PFSK-1 (cell line): Measurements from ENCODE around the gene CACNA1A.

Source experiments
- FOXP2 ChIP-seq: optimal IDR thresholded peaks from 2 replicates; pipeline ENCODE3; 2011; ENCODE audit warnings: borderline replicate concordance, control low read depth, inconsistent platforms; ENCODE audit not compliant: insufficient read depth; ENCODE audit errors: extremely low read length, extremely low read depth
- POLR2AphosphoS5 ChIP-seq: IDR thresholded peaks from 2 replicates; pipeline ENCODE4 v1.6.1; 2012; ENCODE audit warnings: low read depth, mild to moderate bottlenecking, control low read depth, low read length, moderate library complexity
- REST ChIP-seq, 2 experiments: IDR thresholded peaks; 2 replicates each; pipeline versions ENCODE4 v1.6.1 to v1.8.0; 2011 to 2012; ENCODE audit warnings: low read depth in 2 of 2, low read length in 2 of 2, control low read depth in 1 of 2, inconsistent platforms in 1 of 2, mild to moderate bottlenecking in 1 of 2, moderate library complexity in 1 of 2; ENCODE audit not compliant: insufficient read depth in 1 of 2
- SIN3A ChIP-seq: IDR thresholded peaks from 2 replicates; pipeline ENCODE4 v1.6.1; 2012; ENCODE audit warnings: mild to moderate bottlenecking, low read length, moderate library complexity, borderline replicate concordance; ENCODE audit not compliant: insufficient read depth
- TAF1 ChIP-seq: IDR thresholded peaks from 2 replicates; pipeline ENCODE4 v1.6.1; 2012; ENCODE audit warnings: low read length, control low read depth, borderline replicate concordance; ENCODE audit not compliant: insufficient read depth

Gene CACNA1A

GRCh38 chr19:13169769-13170168, 336.5 kb downstream of the CACNA1A start:
- TF ChIP-seq FOXP2 = no peak
- TF ChIP-seq POLR2AphosphoS5 = no peak
- TF ChIP-seq TAF1 = no peak
- TF ChIP-seq REST (IDR thresholded peaks at IDR 0.05; ENCODE audit: insufficient read depth in 1 of 2, low read depth in 2 of 2, low read length in 2 of 2) = no peak
- TF ChIP-seq SIN3A = no peak

DNA sequence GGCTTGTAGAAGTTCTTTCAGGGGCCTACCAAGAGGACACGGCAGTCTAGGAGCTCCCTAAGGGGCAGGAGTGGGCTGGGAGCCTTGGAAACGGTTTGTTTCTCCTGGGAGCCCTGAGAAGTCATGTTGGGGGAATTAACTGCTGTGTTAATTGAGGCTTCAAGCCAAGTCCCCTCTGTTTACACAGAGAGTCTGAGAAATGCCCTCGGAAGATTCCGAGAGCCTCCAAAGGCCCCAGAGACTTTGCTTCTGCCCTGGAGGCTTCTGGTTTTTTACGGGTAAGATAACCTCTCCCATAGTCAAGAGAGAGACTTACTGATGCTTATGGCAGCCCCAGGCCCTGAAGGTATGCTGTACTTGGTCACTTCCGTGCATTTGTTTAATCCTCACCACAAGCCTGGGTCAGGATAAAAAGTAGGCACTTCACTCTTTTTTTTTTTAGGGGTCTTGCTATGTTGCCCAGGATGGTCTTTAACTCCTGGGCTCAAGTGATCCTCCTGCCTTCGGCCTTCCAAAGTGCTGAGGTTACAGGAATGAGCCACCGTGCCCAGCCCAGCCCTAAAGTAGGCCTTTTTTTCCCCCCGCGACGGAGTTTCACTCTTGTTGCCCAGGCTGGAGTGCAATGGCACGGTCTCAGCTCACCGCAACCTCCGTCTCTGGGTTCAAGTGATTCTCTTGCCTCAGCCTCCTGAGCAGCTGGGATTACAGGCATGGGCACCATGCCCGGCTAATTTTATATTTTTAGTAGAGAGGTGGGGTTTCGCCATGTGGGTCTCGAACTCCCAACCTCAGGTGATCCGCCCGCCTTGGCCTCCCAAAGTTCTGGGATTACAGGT, 340.9 kb downstream of the CACNA1A start:
- no peak for TF ChIP-seq SIN3A
- no peak for TF ChIP-seq REST (IDR thresholded peaks at IDR 0.05; ENCODE audit: insufficient read depth in 1 of 2, low read depth in 2 of 2, low read length in 2 of 2)
- TF ChIP-seq FOXP2 = no peak
- TF ChIP-seq TAF1 = no peak
- no peak for TF ChIP-seq POLR2AphosphoS5

DNA sequence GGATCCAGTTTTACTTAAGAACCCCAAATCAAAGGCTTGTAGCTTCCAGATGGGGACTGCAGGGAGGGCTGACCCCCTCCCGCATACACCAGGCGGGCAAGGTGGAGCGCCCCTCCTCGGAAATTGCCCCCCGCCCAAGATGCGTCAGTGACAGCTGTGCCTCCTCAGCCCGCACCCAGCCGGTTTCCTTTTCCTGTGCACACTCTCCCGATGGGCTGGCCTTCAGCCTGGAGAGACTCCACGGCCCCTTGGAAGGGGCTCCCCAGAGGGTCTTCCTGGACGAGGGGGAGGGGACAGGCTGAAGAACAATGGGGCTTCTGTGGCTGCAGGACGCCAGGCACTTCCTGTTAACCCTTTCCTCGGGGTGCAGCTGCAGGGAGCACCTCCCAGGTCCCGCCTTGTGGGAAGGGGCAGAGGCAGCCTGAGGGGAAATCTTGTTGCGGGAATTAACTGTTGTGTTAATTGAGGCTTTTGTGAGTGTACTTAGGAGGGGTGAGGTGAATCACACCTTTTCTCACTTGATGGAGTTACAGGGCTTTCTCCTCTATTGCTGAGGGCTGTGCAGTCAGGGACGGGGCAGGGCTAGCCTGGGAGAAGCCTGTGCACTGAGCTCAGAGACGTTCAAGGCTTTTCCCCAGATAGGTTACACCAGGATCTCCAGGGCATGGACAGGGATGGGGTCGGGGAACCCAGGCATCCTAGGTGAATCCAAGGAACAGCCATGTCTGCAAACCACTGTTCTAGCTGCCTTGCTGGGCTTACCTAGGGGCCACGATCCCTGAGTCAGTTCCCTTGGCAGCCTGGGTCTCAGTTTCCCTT, 341.7 kb downstream of the CACNA1A start:
- TF ChIP-seq SIN3A (no peak), FOXP2 (peak; percentile 71), POLR2AphosphoS5 (no peak), TAF1 (no peak)

DNA sequence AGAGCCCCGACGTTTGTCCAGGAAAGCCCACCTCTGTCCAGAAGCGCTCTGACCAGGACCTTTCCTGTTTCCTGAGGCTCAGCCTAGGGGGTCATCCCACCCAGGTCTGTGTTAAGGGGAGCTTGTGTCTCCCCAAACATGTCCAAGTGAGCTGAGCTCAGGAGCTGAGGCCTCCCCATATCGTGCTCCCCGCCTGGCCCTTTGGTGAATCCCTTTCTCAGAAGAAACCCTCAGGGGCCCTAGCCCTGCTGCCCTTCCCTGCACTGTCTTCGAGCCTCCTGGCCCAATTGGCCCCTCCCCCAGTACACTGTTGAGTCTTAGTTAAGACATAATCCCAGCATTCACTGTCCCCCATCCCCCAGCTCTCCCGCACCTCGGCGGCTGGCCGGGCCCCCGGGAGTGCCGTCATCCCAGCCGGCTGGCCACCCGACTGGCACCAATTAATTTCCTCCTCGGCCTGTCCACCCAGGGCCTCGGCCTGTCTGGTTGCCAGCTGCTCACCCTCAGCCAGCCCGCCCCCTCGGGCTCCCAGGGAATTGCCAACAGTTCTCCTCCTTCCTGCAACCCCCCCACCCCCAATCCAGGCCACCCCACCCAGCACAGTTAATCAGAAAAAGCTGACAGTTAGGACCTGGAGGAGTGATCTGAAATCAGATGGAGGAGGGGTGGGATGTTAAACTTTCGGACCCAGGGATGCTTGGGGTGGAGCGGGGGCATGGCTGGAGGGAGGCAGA, 342.5 kb downstream of the CACNA1A start:
- TF ChIP-seq FOXP2 (peak; percentile 11), REST (IDR thresholded peaks at IDR 0.05; ENCODE audit: insufficient read depth in 1 of 2, low read depth in 2 of 2, low read length in 2 of 2) (no peak), TAF1 (0 out of 2 replicates have a peak, but pooled peaks have one; percentile 23), SIN3A (no peak), POLR2AphosphoS5 (no peak)
